SW480 (cell line): ENCODE measurements around the gene HOXD11.

Experiments
- DNase-seq: peaks from one replicate; pipeline ENCODE4 v3.0.0-alpha.2; 2016; ENCODE audit warnings: low spot score

Gene HOXD11

GRCh38 chr2:176120364-176121189 is 13.5 kb downstream of the HOXD11 start:
- no peak for DNase-seq

- DNase-seq = no peak
Observed at GRCh38 chr2:176121190-176122051, 14.3 kb downstream of the HOXD11 start.

GRCh38 chr2:176122052-176122682 is 15.1 kb downstream of the HOXD11 start:
- no peak for DNase-seq

GRCh38 chr2:176122683-176123410 is 15.8 kb downstream of the HOXD11 start, which contains the start of gene HOXD9:
TSS of gene HOXD9 (plus strand) at chr2:176122719. CDS start at chr2:176122769, 50 bp downstream.
- DNase-seq = peak; percentile 76

GRCh38 chr2:176123411-176124109 is 16.5 kb downstream of the HOXD11 start:
- DNase-seq = no peak

GRCh38 chr2:176124110-176124946 is 17.2 kb downstream of the HOXD11 start:
- no peak for DNase-seq

- no peak for DNase-seq
Observed at GRCh38 chr2:176124947-176125771, 18.1 kb downstream of the HOXD11 start.

GRCh38 chr2:176125772-176126054 is 18.6 kb downstream of the HOXD11 start:
- DNase-seq = no peak

GRCh38 chr2:176126929-176127773 is 20.1 kb downstream of the HOXD11 start:
- no peak for DNase-seq

- DNase-seq = no peak
Observed at GRCh38 chr2:176127774-176128072, 20.6 kb downstream of the HOXD11 start.

GRCh38 chr2:176128172-176128981 is 21.3 kb downstream of the HOXD11 start:
- DNase-seq = no peak

GRCh38 chr2:176128982-176129796 is 22.1 kb downstream of the HOXD11 start, which contains the start of gene HOXD8:
TSS of gene HOXD8 (plus strand) at chr2:176129705. CDS start at chr2:176130367, 662 bp downstream.
- peak; percentile 81 for DNase-seq

GRCh38 chr2:176129813-176130146 is 22.7 kb downstream of the HOXD11 start:
- DNase-seq = peak; percentile 55

GRCh38 chr2:176130147-176130956 is 23.3 kb downstream of the HOXD11 start:
- DNase-seq = peak; percentile 59

- DNase-seq = no peak
Observed at GRCh38 chr2:176130957-176131847, 24.1 kb downstream of the HOXD11 start.
